B cell (primary cell): ENCODE data around the gene TDRD9. TPM values are rescaled to one million over a fixed set of nuclear protein-coding genes. Genes with fewer than 3 reads are reported as not detected.

ENCODE experiments used
- ATAC-seq: fragments of 200-7000 bp; cut with Tn5 transposase; one replicate; pipeline ENCODE4 v1.10.0; 2021; ENCODE audit warnings: low read depth, mild to moderate bottlenecking, moderate number of reproducible peaks, moderate library complexity
- CTCF ChIA-PET: fragments of 350-600 bp; sonication (Branson Sonifier 250); formaldehyde crosslinking; loops from one replicate; lab custom pipeline; 2021; ENCODE audit warnings: antibody characterized with exemption, inconsistent platforms; lab: Charles Lee
- POLR2A ChIA-PET: fragments of 350-600 bp; sonication (Branson Sonifier 250); formaldehyde crosslinking; loops from one replicate; lab custom pipeline; 2021; ENCODE audit warnings: antibody characterized with exemption; lab: Charles Lee
- DNase-seq: peaks from one replicate; pipeline ENCODE4 v3.0.0; 2013
- H2AFZ ChIP-seq: 2 replicates; pipeline ENCODE4 v1.6.1; 2012; ENCODE audit warnings: mild to moderate bottlenecking, low read depth, low read length; ENCODE audit not compliant: insufficient read depth, poor library complexity, severe bottlenecking
- H3K27ac ChIP-seq, 2 donors: 1 replicate in 1 of 2; 2 replicates in 1 of 2; pipeline ENCODE4 v1.5.1; 2012 to 2013; ENCODE audit warnings: low read length in 2 of 2, mild to moderate bottlenecking in 2 of 2, moderate library complexity in 1 of 2
- H3K27me3 ChIP-seq, 4 experiments: fragments of 200-600 bp in 1 of 4; sonication (generic) in 1 of 4; replicated peaks in 1 of 4; 1 replicate in 2 of 4; 2 replicates in 2 of 4; pipeline versions ENCODE4 v1.6.1 to v1.7.0; 2013 to 2016; ENCODE audit warnings: low read length in 3 of 4, mild to moderate bottlenecking in 2 of 4, mixed read lengths in 1 of 4, moderate library complexity in 1 of 4; ENCODE audit not compliant: insufficient read depth in 4 of 4, control insufficient read depth in 3 of 4; ENCODE audit errors: control extremely low read depth in 1 of 4
- H3K36me3 ChIP-seq, 2 experiments: replicated peaks in 1 of 2; 1 replicate in 1 of 2; 2 replicates in 1 of 2; pipeline versions ENCODE4 v1.6.1 to v1.7.1; 2013; ENCODE audit warnings: low read length in 1 of 2; ENCODE audit not compliant: insufficient read depth in 2 of 2, control insufficient read depth in 1 of 2; ENCODE audit errors: control extremely low read depth in 1 of 2, extremely low read depth in 1 of 2
- H3K4me1 ChIP-seq, 2 donors: fragments of 200-600 bp in 1 of 2; sonication (generic) in 1 of 2; 1 replicate in 1 of 2; 2 replicates in 1 of 2; pipeline versions ENCODE4 v1.5.1 to v1.6.1; 2013 to 2017; ENCODE audit warnings: low read length in 2 of 2; ENCODE audit not compliant: control insufficient read depth in 2 of 2, insufficient read depth in 2 of 2
- H3K4me2 ChIP-seq: replicated peaks from 2 replicates; pipeline ENCODE3; 2012; ENCODE audit warnings: mild to moderate bottlenecking, low read depth, low read length; ENCODE audit not compliant: poor library complexity, severe bottlenecking
- H3K4me3 ChIP-seq, 5 experiments: fragments of 200-600 bp in 1 of 5; sonication (generic) in 1 of 5; 1 replicate in 3 of 5; 2 replicates in 2 of 5; pipeline versions ENCODE4 v1.5.1 to v1.7.0; 2011 to 2016; ENCODE audit warnings: low read length in 4 of 5, mild to moderate bottlenecking in 4 of 5, low read depth in 2 of 5, control low read depth in 1 of 5, moderate library complexity in 1 of 5; ENCODE audit not compliant: insufficient read depth in 1 of 5; ENCODE audit errors: control extremely low read depth in 1 of 5, extremely low read depth in 1 of 5
- H3K79me2 ChIP-seq: fragments of 200-600 bp; sonication (generic); one replicate; pipeline ENCODE4 v1.6.0; 2016; ENCODE audit warnings: low read length; ENCODE audit not compliant: control insufficient read depth, insufficient read depth
- H3K9ac ChIP-seq: fragments of 200-600 bp; sonication (generic); 2 replicates; pipeline ENCODE4 v1.6.1; 2017; ENCODE audit warnings: mild to moderate bottlenecking, low read length, moderate library complexity
- H3K9me3 ChIP-seq, 3 donors: one replicate each; pipeline versions ENCODE4 v1.6.1 to v1.7.1; 2013; ENCODE audit warnings: low read length in 2 of 3; ENCODE audit not compliant: control insufficient read depth in 2 of 3, insufficient read depth in 1 of 3; ENCODE audit errors: control extremely low read depth in 1 of 3
- H4K20me1 ChIP-seq: 2 replicates; pipeline ENCODE4 v1.6.0; 2012; ENCODE audit warnings: mild to moderate bottlenecking, low read length; ENCODE audit not compliant: insufficient read depth, control insufficient read depth, poor library complexity, severe bottlenecking
- H3K27ac Mint-ChIP-seq: one replicate; pipeline ENCODE4 v1.8.0; 2021; ENCODE audit warnings: mixed read lengths
- H3K27me3 Mint-ChIP-seq: one replicate; pipeline ENCODE4 v1.8.0; 2021; ENCODE audit warnings: mixed read lengths
- H3K4me1 Mint-ChIP-seq: one replicate; pipeline ENCODE4 v1.8.0; 2021; ENCODE audit warnings: mixed read lengths
- H3K4me3 Mint-ChIP-seq: one replicate; pipeline ENCODE4 v1.8.0; 2021; ENCODE audit warnings: mixed read lengths
- H3K9me3 Mint-ChIP-seq: one replicate; pipeline ENCODE4 v1.8.0; 2022; ENCODE audit warnings: mixed read lengths; ENCODE audit not compliant: insufficient read depth
- CTCF ChIP-seq: fragments of 200-600 bp; IDR thresholded peaks from one replicate; pipeline ENCODE4 v1.8.0; 2022; ENCODE audit warnings: antibody characterized with exemption, mild to moderate bottlenecking
- EZH2 ChIP-seq: IDR thresholded peaks from 2 replicates; pipeline ENCODE4 v1.6.1; 2012; ENCODE audit warnings: borderline replicate concordance, low read depth, mild to moderate bottlenecking, moderate library complexity, low read length; ENCODE audit not compliant: insufficient read depth, poor library complexity, severe bottlenecking
- WGBS: methylation state at CpG from one replicate; pipeline ENCODE4 v1.1.5; 2013; ENCODE audit warnings: missing lambda C conversion rate; ENCODE audit not compliant: insufficient coverage; 5-methylcytosine and 5-hydroxymethylcytosine counted together
- intact Hi-C: fragments of 100-400 bp; cut with micrococcal nuclease; formaldehyde crosslinking; loops from one replicate; pipeline ENCODE4 v1.10.0; 2022
- polyA plus RNA-seq: library from polyadenylated mRNA; depleted of rRNA; stranded (reverse); fragments of >200 nt; gene quantifications from 2 replicates; pipeline ENCODE4 v1.2.3, GENCODE V29; 2012
- total RNA-seq, 2 donors: library from RNA; stranded (reverse); fragments of 120-200 nt in 1 of 2; gene quantifications; 1 replicate in 1 of 2; 2 replicates in 1 of 2; pipeline versions ENCODE4 v1.2.3 to v1.2.4, GENCODE V29; 2013 to 2022

TDRD9 gene
- total and polyA plus RNA-seq, 2 donors (not counting 1 experiment from before 2014, with no cell fraction given), result 1.1 to 2.4 TPM

- no peak overlapping the region for H2AFZ ChIP-seq
- H3K79me2 ChIP-seq, result no peaks in the 10 kb centered on the region
- H3K4me3 Mint-ChIP-seq, result no peak overlapping the region
- H3K4me3 ChIP-seq, result no peak overlapping the region
- CTCF ChIA-PET, result no interaction called here
- peaks cover 42% of the 10 kb centered on the region for H3K27me3 Mint-ChIP-seq
- H3K4me1 Mint-ChIP-seq, result no peaks in the 10 kb centered on the region
- H4K20me1 ChIP-seq, result no peaks in the 10 kb centered on the region
- no peaks in the 10 kb centered on the region for H3K9me3 ChIP-seq
- H3K27ac Mint-ChIP-seq, result no peak overlapping the region
- no peak overlapping the region for H3K27ac ChIP-seq
- no peak for TF ChIP-seq EZH2
- no peak for TF ChIP-seq CTCF
- H3K4me1 ChIP-seq, result no peaks in the 10 kb centered on the region
- H3K9ac ChIP-seq, result no peak overlapping the region
- H3K36me3 ChIP-seq, result no peaks in the 10 kb centered on the region
- POLR2A ChIA-PET, result no interaction called here
- ATAC-seq (no peak), DNase-seq (no peak)
- intact Hi-C loops, result no loop called here
- no peak overlapping the region for H3K4me2 ChIP-seq
- H3K27me3 ChIP-seq, result peaks cover 0 to 1% (median 0%) of the 10 kb centered on the region in 4 experiments
- no peaks in the 10 kb centered on the region for H3K9me3 Mint-ChIP-seq
- 88% methylated on average over 12 of the region's 12 CpGs for WGBS
These were observed 106.9 kb downstream of the TDRD9 start for GRCh38 chr14:104034976-104035699.

GRCh38 chr14:104036212-104036611 is 108.0 kb downstream of the TDRD9 start:
- H3K4me1 ChIP-seq, result no peaks in the 10 kb centered on the region
- WGBS, result 82% methylated on average over 5 of the region's 7 CpGs
- no peak overlapping the region for H3K4me3 ChIP-seq
- Mint-ChIP-seq H3K9me3 (no peaks in the 10 kb centered on the region), H3K27me3 (peaks cover 49% of the 10 kb centered on the region), H3K27ac (no peak overlapping the region), H3K4me3 (no peak overlapping the region), H3K4me1 (no peaks in the 10 kb centered on the region)
- no peaks in the 10 kb centered on the region for H3K79me2 ChIP-seq
- no peak overlapping the region for H3K27ac ChIP-seq
- no peaks in the 10 kb centered on the region for H4K20me1 ChIP-seq
- no peaks in the 10 kb centered on the region for H3K36me3 ChIP-seq
- H3K4me2 ChIP-seq, result no peak overlapping the region
- TF ChIP-seq EZH2, result no peak
- no peak for TF ChIP-seq CTCF
- no peak overlapping the region for H2AFZ ChIP-seq
- no peaks in the 10 kb centered on the region for H3K9me3 ChIP-seq
- H3K27me3 ChIP-seq, result peaks cover 0 to 8% (median 0%) of the 10 kb centered on the region in 4 experiments
- ChIA-PET CTCF (interaction anchor here (0.9 kb wide), 1 partner anchor 9 kb away, joined by 3 read pairs; no protein-coding TSS in a partner anchor), POLR2A (no interaction called here)
- ATAC-seq (no peak), DNase-seq (no peak)
- no peak overlapping the region for H3K9ac ChIP-seq
- intact Hi-C loops, result no loop called here
